ENCODE measurements around the gene ADAMTS6. TPM values are rescaled to one million over a fixed set of nuclear protein-coding genes. Genes with fewer than 3 reads are reported as not detected.

Gene ADAMTS6
- total and polyA plus RNA-seq, 2 experiments from 2014 or later = 0.78 to 2.0 TPM

GRCh38 chr5:65332591-65332990 is 149.1 kb downstream of the ADAMTS6 start (continued):
- TF ChIP-seq, protein P1, sequence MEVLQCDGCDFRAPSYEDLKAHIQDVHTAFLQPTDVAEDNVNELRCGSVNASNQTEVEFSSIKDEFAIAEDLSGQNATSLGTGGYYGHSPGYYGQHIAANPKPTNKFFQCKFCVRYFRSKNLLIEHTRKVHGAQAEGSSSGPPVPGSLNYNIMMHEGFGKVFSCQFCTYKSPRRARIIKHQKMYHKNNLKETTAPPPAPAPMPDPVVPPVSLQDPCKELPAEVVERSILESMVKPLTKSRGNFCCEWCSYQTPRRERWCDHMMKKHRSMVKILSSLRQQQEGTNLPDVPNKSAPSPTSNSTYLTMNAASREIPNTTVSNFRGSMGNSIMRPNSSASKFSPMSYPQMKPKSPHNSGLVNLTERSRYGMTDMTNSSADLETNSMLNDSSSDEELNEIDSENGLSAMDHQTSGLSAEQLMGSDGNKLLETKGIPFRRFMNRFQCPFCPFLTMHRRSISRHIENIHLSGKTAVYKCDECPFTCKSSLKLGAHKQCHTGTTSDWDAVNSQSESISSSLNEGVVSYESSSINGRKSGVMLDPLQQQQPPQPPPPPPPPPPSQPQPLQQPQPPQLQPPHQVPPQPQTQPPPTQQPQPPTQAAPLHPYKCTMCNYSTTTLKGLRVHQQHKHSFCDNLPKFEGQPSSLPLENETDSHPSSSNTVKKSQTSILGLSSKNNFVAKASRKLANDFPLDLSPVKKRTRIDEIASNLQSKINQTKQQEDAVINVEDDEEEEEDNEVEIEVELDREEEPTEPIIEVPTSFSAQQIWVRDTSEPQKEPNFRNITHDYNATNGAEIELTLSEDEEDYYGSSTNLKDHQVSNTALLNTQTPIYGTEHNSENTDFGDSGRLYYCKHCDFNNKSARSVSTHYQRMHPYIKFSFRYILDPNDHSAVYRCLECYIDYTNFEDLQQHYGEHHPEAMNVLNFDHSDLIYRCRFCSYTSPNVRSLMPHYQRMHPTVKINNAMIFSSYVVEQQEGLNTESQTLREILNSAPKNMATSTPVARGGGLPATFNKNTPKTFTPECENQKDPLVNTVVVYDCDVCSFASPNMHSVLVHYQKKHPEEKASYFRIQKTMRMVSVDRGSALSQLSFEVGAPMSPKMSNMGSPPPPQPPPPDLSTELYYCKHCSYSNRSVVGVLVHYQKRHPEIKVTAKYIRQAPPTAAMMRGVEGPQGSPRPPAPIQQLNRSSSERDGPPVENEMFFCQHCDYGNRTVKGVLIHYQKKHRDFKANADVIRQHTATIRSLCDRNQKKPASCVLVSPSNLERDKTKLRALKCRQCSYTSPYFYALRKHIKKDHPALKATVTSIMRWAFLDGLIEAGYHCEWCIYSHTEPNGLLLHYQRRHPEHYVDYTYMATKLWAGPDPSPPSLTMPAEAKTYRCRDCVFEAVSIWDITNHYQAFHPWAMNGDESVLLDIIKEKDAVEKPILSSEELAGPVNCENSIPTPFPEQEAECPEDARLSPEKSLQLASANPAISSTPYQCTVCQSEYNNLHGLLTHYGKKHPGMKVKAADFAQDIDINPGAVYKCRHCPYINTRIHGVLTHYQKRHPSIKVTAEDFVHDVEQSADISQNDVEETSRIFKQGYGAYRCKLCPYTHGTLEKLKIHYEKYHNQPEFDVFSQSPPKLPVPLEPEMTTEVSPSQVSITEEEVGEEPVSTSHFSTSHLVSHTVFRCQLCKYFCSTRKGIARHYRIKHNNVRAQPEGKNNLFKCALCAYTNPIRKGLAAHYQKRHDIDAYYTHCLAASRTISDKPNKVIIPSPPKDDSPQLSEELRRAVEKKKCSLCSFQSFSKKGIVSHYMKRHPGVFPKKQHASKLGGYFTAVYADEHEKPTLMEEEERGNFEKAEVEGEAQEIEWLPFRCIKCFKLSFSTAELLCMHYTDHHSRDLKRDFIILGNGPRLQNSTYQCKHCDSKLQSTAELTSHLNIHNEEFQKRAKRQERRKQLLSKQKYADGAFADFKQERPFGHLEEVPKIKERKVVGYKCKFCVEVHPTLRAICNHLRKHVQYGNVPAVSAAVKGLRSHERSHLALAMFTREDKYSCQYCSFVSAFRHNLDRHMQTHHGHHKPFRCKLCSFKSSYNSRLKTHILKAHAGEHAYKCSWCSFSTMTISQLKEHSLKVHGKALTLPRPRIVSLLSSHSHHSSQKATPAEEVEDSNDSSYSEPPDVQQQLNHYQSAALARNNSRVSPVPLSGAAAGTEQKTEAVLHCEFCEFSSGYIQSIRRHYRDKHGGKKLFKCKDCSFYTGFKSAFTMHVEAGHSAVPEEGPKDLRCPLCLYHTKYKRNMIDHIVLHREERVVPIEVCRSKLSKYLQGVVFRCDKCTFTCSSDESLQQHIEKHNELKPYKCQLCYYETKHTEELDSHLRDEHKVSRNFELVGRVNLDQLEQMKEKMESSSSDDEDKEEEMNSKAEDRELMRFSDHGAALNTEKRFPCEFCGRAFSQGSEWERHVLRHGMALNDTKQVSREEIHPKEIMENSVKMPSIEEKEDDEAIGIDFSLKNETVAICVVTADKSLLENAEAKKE (CRISPR knock-in tag; IDR thresholded peaks at IDR 0.05) = no peak
- TF ChIP-seq ZNF114 (CRISPR knock-in tag; IDR thresholded peaks at IDR 0.05) = no peak
- TF ChIP-seq POLR2AphosphoS5 (IDR thresholded peaks at IDR 0.05; ENCODE audit: low read depth) = no peak
- TF ChIP-seq CTCF (conservative IDR thresholded peaks at IDR 0.05; ENCODE audit: low read depth in 2 of 2) = no peak
- TF ChIP-seq ZNF331 (CRISPR knock-in tag; IDR thresholded peaks at IDR 0.05; ENCODE audit: low read depth) = no peak
- TF ChIP-seq, protein P2, sequence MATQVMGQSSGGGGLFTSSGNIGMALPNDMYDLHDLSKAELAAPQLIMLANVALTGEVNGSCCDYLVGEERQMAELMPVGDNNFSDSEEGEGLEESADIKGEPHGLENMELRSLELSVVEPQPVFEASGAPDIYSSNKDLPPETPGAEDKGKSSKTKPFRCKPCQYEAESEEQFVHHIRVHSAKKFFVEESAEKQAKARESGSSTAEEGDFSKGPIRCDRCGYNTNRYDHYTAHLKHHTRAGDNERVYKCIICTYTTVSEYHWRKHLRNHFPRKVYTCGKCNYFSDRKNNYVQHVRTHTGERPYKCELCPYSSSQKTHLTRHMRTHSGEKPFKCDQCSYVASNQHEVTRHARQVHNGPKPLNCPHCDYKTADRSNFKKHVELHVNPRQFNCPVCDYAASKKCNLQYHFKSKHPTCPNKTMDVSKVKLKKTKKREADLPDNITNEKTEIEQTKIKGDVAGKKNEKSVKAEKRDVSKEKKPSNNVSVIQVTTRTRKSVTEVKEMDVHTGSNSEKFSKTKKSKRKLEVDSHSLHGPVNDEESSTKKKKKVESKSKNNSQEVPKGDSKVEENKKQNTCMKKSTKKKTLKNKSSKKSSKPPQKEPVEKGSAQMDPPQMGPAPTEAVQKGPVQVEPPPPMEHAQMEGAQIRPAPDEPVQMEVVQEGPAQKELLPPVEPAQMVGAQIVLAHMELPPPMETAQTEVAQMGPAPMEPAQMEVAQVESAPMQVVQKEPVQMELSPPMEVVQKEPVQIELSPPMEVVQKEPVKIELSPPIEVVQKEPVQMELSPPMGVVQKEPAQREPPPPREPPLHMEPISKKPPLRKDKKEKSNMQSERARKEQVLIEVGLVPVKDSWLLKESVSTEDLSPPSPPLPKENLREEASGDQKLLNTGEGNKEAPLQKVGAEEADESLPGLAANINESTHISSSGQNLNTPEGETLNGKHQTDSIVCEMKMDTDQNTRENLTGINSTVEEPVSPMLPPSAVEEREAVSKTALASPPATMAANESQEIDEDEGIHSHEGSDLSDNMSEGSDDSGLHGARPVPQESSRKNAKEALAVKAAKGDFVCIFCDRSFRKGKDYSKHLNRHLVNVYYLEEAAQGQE (IDR thresholded peaks at IDR 0.05; ENCODE audit: unreplicated experiment) = no peak

Measured in GM23338 (cell line).